PC-3 (cell line): Measurements from ENCODE around the gene ZNF638. TPM values are rescaled to one million over a fixed set of nuclear protein-coding genes. Genes with fewer than 3 reads are reported as not detected.

Experiments
- ATAC-seq: fragments of 200-7000 bp; cut with Tn5 transposase; 2 replicates; pipeline ENCODE4 v1.9.1; 2020; ENCODE audit warnings: mild to moderate bottlenecking, moderate library complexity
- BruUV-seq: library from RNA; stranded (reverse); fragments of 400-500 nt; replicated peaks from 2 replicates; lab custom pipeline; 2021; lab: Mats Ljungman, UMichigan
- CTCF ChIA-PET: fragments of 300-600 bp; sonication (Branson Sonifier 250); formaldehyde crosslinking; loops from one replicate; lab custom pipeline; 2022; ENCODE audit warnings: antibody characterized with exemption; lab: Charles Lee
- POLR2A ChIA-PET: fragments of 300-600 bp; sonication (Branson Sonifier 250); formaldehyde crosslinking; loops from one replicate; lab custom pipeline; 2022; ENCODE audit warnings: antibody characterized with exemption; ENCODE audit not compliant: unreplicated experiment; lab: Charles Lee
- DNase-seq: peaks from one replicate; pipeline ENCODE4 v3.0.0-alpha.2; 2015
- H2AFZ ChIP-seq: fragments of 300-600 bp; sonication (generic); 2 replicates; pipeline ENCODE4 v1.6.0; 2016; ENCODE audit warnings: antibody characterized with exemption, low read length
- H3F3A ChIP-seq: fragments of 300-600 bp; sonication (generic); one replicate; pipeline ENCODE4 v1.6.0; 2017; ENCODE audit warnings: antibody characterized with exemption, low read length, control low read depth, mild to moderate bottlenecking; ENCODE audit not compliant: unreplicated experiment
- H3K27ac ChIP-seq: fragments of 300-600 bp; sonication (generic); 2 replicates; pipeline ENCODE4 v1.5.1; 2016; ENCODE audit warnings: mild to moderate bottlenecking, low read length
- H3K27me3 ChIP-seq: fragments of 300-600 bp; sonication (generic); 2 replicates; pipeline ENCODE4 v1.6.1; 2016; ENCODE audit warnings: low read length, mixed read lengths
- H3K36me3 ChIP-seq: fragments of 300-600 bp; sonication (generic); 2 replicates; pipeline ENCODE4 v1.6.1; 2016; ENCODE audit warnings: low read depth, mixed run types, low read length, mixed read lengths
- H3K4me1 ChIP-seq: fragments of 300-600 bp; sonication (generic); 2 replicates; pipeline ENCODE4 v1.5.1; 2016; ENCODE audit warnings: low read length; ENCODE audit not compliant: insufficient read depth
- H3K4me2 ChIP-seq: fragments of 300-600 bp; sonication (generic); 2 replicates; pipeline ENCODE4 v1.6.0; 2016; ENCODE audit warnings: low read length
- H3K4me3 ChIP-seq: fragments of 300-600 bp; sonication (generic); 2 replicates; pipeline ENCODE4 v1.5.1; 2016; ENCODE audit warnings: mild to moderate bottlenecking, low read length, mixed read lengths
- H3K79me2 ChIP-seq: fragments of 300-600 bp; sonication (generic); 2 replicates; pipeline ENCODE4 v1.6.1; 2017; ENCODE audit warnings: low read length, mixed read lengths
- H3K9ac ChIP-seq: fragments of 300-600 bp; sonication (generic); 2 replicates; pipeline ENCODE4 v1.6.0; 2016; ENCODE audit warnings: mild to moderate bottlenecking, low read length
- H3K9me2 ChIP-seq: fragments of 300-600 bp; sonication (generic); replicated peaks from 2 replicates; pipeline ENCODE4 v1.6.1; 2016; ENCODE audit warnings: mixed run types, low read length, mixed read lengths
- H3K9me3 ChIP-seq: fragments of 300-600 bp; sonication (generic); 2 replicates; pipeline ENCODE4 v1.6.1; 2016; ENCODE audit warnings: low read length, mixed read lengths
- H4K20me1 ChIP-seq: fragments of 300-600 bp; sonication (generic); 2 replicates; pipeline ENCODE4 v1.6.1; 2016; ENCODE audit warnings: low read length, mixed read lengths
- EZH2 ChIP-seq: fragments of 300-600 bp; sonication (generic); IDR thresholded peaks from one replicate; pipeline ENCODE4 v1.6.1; 2017; ENCODE audit warnings: antibody characterized with exemption, mild to moderate bottlenecking, low read length; ENCODE audit not compliant: unreplicated experiment
- EZH2phosphoT487 ChIP-seq: fragments of 300-600 bp; sonication (generic); IDR thresholded peaks from 2 replicates; pipeline ENCODE4 v1.6.1; 2018; ENCODE audit warnings: mild to moderate bottlenecking, antibody characterized with exemption, low read length, borderline replicate concordance
- intact Hi-C: fragments of 100-400 bp; cut with micrococcal nuclease; formaldehyde crosslinking; loops from 2 replicates; pipeline ENCODE4 v1.9.0; 2023
- total RNA-seq: library from RNA; depleted of rRNA; stranded (reverse); fragments of >200 nt; gene quantifications from 2 replicates; pipeline ENCODE4 v1.2.3, GENCODE V29; 2014
- TF ChIP-seq, protein P1 (sequence below): fragments of 300-600 bp; sonication (generic); conservative IDR thresholded peaks from 2 replicates; pipeline ENCODE4 v1.5.1; 2017; ENCODE audit warnings: antibody characterized with exemption, low read depth, mild to moderate bottlenecking, low read length

ZNF638 gene
- total RNA-seq, 1 experiment from 2014 or later, result 93.2 TPM

DNA sequence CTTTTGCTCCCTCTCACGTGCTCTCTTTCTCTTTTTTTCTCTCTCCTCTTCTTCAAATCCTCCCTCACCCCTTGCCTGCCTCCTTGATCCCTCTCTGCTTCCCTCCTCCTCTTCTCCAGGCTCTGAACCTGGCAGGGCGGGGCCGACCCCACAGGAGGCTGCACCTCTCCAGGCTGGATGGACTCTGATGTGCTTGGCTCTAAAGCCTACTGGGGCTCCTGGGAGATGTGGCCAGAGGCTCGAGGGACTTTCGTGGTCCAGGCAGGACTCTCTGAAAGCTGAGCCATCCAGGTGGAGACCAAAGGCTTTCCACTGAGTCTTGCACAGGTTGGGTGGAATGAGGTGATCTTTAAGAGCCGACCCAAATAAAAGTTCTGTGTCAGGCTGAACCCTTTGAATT lies 147.2 kb downstream of the ZNF638 start:
- Histone ChIP-seq H3K27ac (no peak overlapping the region), H3K9ac (no peak overlapping the region), H2AFZ (no peak overlapping the region), H3K4me1 (peaks cover 15% of the 10 kb centered on the region), H3K9me3 (no peaks in the 10 kb centered on the region), H3K4me2 (no peak overlapping the region), H3K27me3 (no peaks in the 10 kb centered on the region), H4K20me1 (no peaks in the 10 kb centered on the region), H3K4me3 (no peak overlapping the region), H3K79me2 (no peaks in the 10 kb centered on the region), H3K9me2 (no peaks in the 10 kb centered on the region), H3K36me3 (no peaks in the 10 kb centered on the region), H3F3A (no peaks in the 10 kb centered on the region)
- CTCF ChIA-PET, result no interaction called here
- TF ChIP-seq EZH2phosphoT487, result no peak
- no peak for TF ChIP-seq EZH2
- TF ChIP-seq, protein P1, sequence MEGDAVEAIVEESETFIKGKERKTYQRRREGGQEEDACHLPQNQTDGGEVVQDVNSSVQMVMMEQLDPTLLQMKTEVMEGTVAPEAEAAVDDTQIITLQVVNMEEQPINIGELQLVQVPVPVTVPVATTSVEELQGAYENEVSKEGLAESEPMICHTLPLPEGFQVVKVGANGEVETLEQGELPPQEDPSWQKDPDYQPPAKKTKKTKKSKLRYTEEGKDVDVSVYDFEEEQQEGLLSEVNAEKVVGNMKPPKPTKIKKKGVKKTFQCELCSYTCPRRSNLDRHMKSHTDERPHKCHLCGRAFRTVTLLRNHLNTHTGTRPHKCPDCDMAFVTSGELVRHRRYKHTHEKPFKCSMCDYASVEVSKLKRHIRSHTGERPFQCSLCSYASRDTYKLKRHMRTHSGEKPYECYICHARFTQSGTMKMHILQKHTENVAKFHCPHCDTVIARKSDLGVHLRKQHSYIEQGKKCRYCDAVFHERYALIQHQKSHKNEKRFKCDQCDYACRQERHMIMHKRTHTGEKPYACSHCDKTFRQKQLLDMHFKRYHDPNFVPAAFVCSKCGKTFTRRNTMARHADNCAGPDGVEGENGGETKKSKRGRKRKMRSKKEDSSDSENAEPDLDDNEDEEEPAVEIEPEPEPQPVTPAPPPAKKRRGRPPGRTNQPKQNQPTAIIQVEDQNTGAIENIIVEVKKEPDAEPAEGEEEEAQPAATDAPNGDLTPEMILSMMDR, result no peak
- ATAC-seq (no peak), DNase-seq (no peak)
- intact Hi-C loops, result no loop called here
- no TSS peak for BruUV-seq
- POLR2A ChIA-PET, result no interaction called here

DNA sequence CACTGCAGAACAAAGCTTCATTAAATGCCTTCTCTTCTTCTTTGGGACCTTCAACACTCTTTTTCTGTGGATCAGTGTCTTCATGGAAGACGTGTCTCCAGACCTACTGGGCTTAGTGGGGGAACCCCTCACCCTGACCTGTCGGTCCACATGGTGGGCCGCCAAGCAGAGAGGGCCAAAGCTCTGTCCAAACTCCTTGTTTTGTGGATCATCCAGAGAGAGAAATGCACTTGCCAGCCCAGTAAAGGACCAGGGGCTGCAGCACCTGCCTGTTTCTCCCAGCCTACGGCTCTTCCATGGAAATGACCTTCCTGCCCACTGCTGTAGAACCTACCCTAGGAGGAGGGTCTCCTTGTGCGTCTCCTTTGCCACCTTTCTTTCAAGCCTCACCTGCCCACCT lies 147.7 kb downstream of the ZNF638 start:
- Histone ChIP-seq H4K20me1 (no peaks in the 10 kb centered on the region), H3K27me3 (no peaks in the 10 kb centered on the region), H3K4me2 (no peak overlapping the region), H3K9ac (no peak overlapping the region), H3K9me3 (no peaks in the 10 kb centered on the region), H2AFZ (no peak overlapping the region), H3K27ac (no peak overlapping the region), H3K4me1 (peaks cover 11% of the 10 kb centered on the region), H3K4me3 (no peak overlapping the region), H3K36me3 (no peaks in the 10 kb centered on the region), H3K9me2 (no peaks in the 10 kb centered on the region), H3K79me2 (no peaks in the 10 kb centered on the region), H3F3A (no peaks in the 10 kb centered on the region)
- DNase-seq (no peak), ATAC-seq (no peak)
- intact Hi-C loops, result no loop called here
- TF ChIP-seq EZH2 (no peak), EZH2phosphoT487 (no peak)
- TF ChIP-seq, protein P1, result no peak
- ChIA-PET CTCF (no interaction called here), POLR2A (no interaction called here)
- no TSS peak for BruUV-seq

DNA sequence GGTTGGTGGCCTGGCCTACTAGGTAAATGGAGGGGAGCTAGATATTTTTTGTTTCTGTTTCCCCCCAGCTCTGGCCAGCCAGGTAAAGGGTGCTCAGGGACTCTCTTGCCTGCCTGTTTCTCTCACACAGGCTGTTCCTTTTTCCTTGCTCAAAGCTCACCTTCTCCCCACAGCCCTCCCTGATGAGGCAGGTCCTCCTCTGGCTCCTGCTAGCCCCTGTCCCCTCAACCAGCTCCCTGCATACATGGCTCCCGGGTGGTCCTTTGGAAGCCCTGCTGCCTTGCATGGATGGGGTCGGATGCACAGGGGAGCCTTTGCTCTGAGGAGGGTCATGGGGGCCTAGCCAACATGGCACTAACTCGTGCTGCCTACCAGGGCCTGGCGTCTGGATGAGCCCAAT lies 149.5 kb downstream of the ZNF638 start:
- H4K20me1 ChIP-seq, result no peaks in the 10 kb centered on the region
- no peaks in the 10 kb centered on the region for H3K79me2 ChIP-seq
- POLR2A ChIA-PET, result no interaction called here
- TF ChIP-seq EZH2, result no peak
- TF ChIP-seq, protein P1, result no peak
- intact Hi-C loops, result no loop called here
- H3K27me3 ChIP-seq, result no peaks in the 10 kb centered on the region
- no peak overlapping the region for H3K4me2 ChIP-seq
- no peak overlapping the region for H3K4me3 ChIP-seq
- no peaks in the 10 kb centered on the region for H3F3A ChIP-seq
- H3K9me3 ChIP-seq, result no peaks in the 10 kb centered on the region
- DNase-seq, result no peak
- CTCF ChIA-PET, result no interaction called here
- BruUV-seq, result no TSS peak
- H2AFZ ChIP-seq, result no peak overlapping the region
- H3K36me3 ChIP-seq, result no peaks in the 10 kb centered on the region
- no peak overlapping the region for H3K27ac ChIP-seq
- H3K9me2 ChIP-seq, result no peaks in the 10 kb centered on the region
- no peak for ATAC-seq
- no peak overlapping the region for H3K9ac ChIP-seq
- H3K4me1 ChIP-seq, result peaks cover 9% of the 10 kb centered on the region
